ENCODE data around the gene GSTM5. TPM values are rescaled to one million over a fixed set of nuclear protein-coding genes. Genes with fewer than 3 reads are reported as not detected.

GSTM5 gene
- total and polyA plus RNA-seq, 2 experiments from 2014 or later: 0.21 TPM; not detected in 1

- TF ChIP-seq CTCF (IDR thresholded peaks at IDR 0.05; ENCODE audit: low read depth, low read length): no peak
- Histone ChIP-seq H3K27me3 (no peaks in the 10 kb centered on the region), H3K27ac (no peak overlapping the region), H3K36me3 (no peaks in the 10 kb centered on the region), H3K4me1 (ENCODE audit: low read depth) (no peaks in the 10 kb centered on the region), H3K4me3 (no peak overlapping the region), H3K9me3 (ENCODE audit: low read depth) (no peaks in the 10 kb centered on the region)
- no peak for DNase-seq (ENCODE audit: low read depth in 1 of 2, low spot score in 1 of 2)
These were observed 2.8 kb downstream of the GSTM5 start for GRCh38 chr1:109714661-109715372.

GRCh38 chr1:109716121-109716520 lies 4.1 kb downstream of the GSTM5 start:
- Histone ChIP-seq H3K27ac (no peak overlapping the region), H3K36me3 (no peaks in the 10 kb centered on the region), H3K4me3 (no peak overlapping the region), H3K9me3 (ENCODE audit: low read depth) (no peaks in the 10 kb centered on the region), H3K27me3 (no peaks in the 10 kb centered on the region), H3K4me1 (ENCODE audit: low read depth) (no peaks in the 10 kb centered on the region)
- TF ChIP-seq CTCF (IDR thresholded peaks at IDR 0.05; ENCODE audit: low read depth, low read length): no peak
- DNase-seq (ENCODE audit: low read depth in 1 of 2, low spot score in 1 of 2): no peak

GRCh38 chr1:109716570-109717090 lies 4.6 kb downstream of the GSTM5 start:
- no peak for DNase-seq (ENCODE audit: low read depth in 1 of 2, low spot score in 1 of 2)
- no peaks in the 10 kb centered on the region for H3K4me1 ChIP-seq (ENCODE audit: low read depth)
- H3K27me3 ChIP-seq: no peaks in the 10 kb centered on the region
- no peak overlapping the region for H3K4me3 ChIP-seq
- no peaks in the 10 kb centered on the region for H3K36me3 ChIP-seq
- H3K9me3 ChIP-seq (ENCODE audit: low read depth): no peaks in the 10 kb centered on the region
- no peak for TF ChIP-seq CTCF (IDR thresholded peaks at IDR 0.05; ENCODE audit: low read depth, low read length)
- no peak overlapping the region for H3K27ac ChIP-seq

GRCh38 chr1:109717729-109718128 lies 5.7 kb downstream of the GSTM5 start:
- H3K36me3 ChIP-seq: no peaks in the 10 kb centered on the region
- H3K27ac ChIP-seq: no peak overlapping the region
- no peak for DNase-seq (ENCODE audit: low read depth in 1 of 2, low spot score in 1 of 2)
- no peaks in the 10 kb centered on the region for H3K27me3 ChIP-seq
- no peak for TF ChIP-seq CTCF (IDR thresholded peaks at IDR 0.05; ENCODE audit: low read depth, low read length)
- no peaks in the 10 kb centered on the region for H3K9me3 ChIP-seq (ENCODE audit: low read depth)
- no peak overlapping the region for H3K4me3 ChIP-seq
- no peaks in the 10 kb centered on the region for H3K4me1 ChIP-seq (ENCODE audit: low read depth)

GRCh38 chr1:109718495-109718894 lies 6.4 kb downstream of the GSTM5 start:
- Histone ChIP-seq H3K36me3 (no peaks in the 10 kb centered on the region), H3K9me3 (ENCODE audit: low read depth) (no peaks in the 10 kb centered on the region), H3K4me3 (no peak overlapping the region), H3K4me1 (ENCODE audit: low read depth) (no peaks in the 10 kb centered on the region), H3K27ac (no peak overlapping the region), H3K27me3 (no peaks in the 10 kb centered on the region)
- DNase-seq (ENCODE audit: low read depth in 1 of 2, low spot score in 1 of 2): no peak
- TF ChIP-seq CTCF (IDR thresholded peaks at IDR 0.05; ENCODE audit: low read depth, low read length): no peak

Measured in cardiac muscle cell (in vitro differentiated cells and primary cell).